Jurkat, Clone E6-1 (cell line): ENCODE results near the gene SRGAP3.

Experiments used
- DNase-seq: peaks from one replicate; pipeline ENCODE4 v3.0.0-alpha.2; 2011; ENCODE audit warnings: low read depth, low spot score
- H3K4me3 ChIP-seq: 2 replicates; pipeline ENCODE4 v1.5.1; 2011; ENCODE audit warnings: mild to moderate bottlenecking, low read length, control low read depth, moderate library complexity

The SRGAP3 gene

DNA sequence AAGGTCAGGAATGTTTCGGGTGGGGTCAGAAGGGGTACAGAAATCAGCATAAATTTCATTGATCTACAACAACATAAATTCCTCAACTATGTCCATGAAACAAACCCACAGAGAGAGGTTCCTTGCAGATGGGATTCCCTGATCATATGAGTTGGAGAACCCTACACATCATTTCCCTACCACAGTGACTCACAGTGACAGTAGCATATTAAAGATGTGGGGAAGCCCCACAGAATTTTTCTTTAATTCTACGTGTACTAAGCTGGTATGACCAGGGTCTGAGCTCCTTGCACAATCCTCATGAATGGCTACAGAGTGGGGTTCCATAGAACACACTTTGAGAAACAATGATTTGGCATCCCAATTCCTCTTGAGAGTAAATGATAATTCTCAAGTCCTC lies 169.3 kb downstream of the SRGAP3 start:
- no peak overlapping the region for H3K4me3 ChIP-seq
- no peak for DNase-seq

DNA sequence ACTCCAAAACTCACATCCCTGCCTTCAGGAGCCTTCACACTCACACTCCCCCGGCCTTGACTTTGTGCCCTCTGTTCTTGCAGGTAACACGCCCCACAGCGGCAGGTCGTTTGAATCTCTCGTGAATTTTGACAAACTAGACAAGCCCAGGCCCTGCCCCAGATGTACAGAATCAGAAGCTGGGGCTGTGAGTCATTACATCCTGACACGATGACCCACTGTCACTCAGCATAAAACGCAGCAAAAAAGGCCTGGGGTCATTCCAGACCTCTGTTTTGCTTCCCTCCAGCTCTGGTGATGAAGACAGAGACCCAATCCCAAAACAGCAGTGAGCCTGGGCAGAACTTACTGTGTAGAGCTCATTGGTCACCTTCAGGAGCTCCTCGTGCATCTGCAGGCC lies 169.8 kb downstream of the SRGAP3 start:
- no peak overlapping the region for H3K4me3 ChIP-seq
- no peak for DNase-seq

DNA sequence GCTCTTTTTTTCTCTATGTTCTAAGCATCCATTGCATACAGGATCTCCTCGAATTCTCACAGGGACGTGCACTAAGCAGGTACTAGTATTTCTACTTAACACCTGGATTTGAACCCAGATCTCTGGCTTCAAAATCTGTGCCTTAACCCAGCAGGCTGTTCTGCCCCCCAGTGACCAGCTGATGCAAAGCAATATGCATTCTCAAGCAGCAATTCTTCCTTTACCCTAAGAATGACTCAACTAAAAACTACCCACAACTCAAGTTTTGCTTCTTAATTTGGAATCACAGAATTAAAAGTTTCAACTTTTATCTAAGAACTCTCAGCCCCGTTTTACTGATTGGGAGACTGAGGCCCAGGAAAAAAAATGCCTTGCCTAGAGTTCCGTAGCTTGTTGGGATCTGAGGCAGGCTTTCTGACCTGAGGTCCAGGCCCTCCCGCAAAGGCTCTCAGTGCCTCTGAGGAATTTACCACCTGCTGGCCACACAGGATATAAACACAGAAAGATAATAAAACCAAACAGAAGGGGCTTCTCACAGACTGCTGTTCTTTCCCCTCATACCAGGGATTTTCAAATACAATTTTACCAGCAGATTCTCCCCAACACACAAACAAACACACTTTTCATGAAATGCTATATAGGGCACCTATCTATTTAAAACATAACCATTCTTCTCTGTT lies 170.7 kb downstream of the SRGAP3 start:
- DNase-seq = no peak
- H3K4me3 ChIP-seq = no peak overlapping the region

DNA sequence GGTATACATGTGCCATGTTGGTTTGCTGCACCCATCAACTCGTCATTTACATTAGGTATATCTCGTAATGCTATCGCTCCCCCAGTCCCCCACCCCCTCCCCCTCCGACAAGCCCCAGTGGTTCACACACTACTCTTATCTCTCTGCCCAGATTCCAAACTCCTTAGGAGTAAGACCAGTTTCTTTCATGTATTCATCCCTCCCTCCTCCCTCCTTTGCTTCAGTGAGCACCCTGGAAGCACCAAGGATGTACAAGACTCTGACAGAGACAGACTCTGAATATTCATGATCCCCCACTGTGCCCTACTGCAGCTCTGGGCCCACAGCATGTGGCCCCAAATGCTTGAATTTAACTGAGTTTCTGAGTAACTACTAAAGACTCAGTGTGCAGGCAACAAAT lies 172.4 kb downstream of the SRGAP3 start:
- no peak for DNase-seq
- H3K4me3 ChIP-seq = no peak overlapping the region

DNA sequence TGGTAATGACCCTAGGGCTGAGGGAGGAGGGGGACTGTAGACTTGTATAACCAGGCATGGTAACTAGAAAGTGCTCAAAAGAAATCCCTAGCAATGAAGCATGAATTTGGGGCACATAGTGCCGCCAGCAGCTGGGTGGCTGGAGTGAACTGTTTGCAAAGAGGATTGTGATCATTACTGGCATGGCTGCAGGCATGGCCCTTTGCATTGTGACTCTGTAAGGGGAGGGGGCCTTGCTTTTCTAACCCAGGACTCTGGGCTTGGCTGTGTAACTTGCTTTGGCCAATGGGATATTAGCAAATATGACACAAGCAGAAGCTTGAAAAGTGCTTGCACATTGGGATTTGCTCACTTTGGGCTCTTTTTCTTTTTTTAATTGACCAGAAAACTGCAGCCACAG lies 173.7 kb downstream of the SRGAP3 start:
- DNase-seq = no peak
- no peak overlapping the region for H3K4me3 ChIP-seq

DNA sequence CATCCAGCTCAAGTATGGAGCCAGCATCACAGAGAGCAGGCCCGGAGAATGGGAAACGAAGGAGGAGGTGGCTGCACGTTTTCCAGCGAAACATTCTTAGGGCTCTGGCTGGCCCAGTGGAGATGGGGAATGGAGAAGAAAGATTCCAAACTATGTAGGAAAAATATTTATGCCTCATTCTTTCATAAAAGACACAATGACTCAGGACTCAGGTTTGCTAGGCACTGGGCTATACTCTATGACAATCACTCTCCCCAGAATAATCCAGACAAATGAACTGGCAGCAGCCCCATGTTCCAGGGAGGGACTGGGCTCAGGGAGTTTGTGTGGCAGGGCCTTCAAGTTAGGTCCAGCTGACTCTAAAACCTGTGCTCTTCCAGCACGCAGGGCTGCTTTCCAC lies 175.4 kb downstream of the SRGAP3 start:
- no peak overlapping the region for H3K4me3 ChIP-seq
- no peak for DNase-seq

DNA sequence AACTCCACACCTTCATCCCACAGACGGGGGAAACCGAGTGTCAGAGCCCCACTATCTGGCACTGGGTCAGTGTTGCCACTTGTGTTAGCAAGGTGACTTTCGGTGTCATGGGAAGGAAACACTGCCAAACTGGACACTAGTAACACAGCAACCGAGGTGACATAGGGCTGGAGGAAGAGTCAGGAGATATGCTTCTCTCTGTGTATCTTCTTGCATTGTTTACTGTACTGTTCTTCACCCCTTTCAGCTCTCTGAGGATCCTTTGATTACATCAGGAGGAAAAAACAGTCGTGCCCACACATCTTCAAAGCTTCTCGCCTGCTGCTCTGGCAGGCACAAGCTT lies 176.8 kb downstream of the SRGAP3 start:
- no peak for DNase-seq
- H3K4me3 ChIP-seq = no peak overlapping the region

DNA sequence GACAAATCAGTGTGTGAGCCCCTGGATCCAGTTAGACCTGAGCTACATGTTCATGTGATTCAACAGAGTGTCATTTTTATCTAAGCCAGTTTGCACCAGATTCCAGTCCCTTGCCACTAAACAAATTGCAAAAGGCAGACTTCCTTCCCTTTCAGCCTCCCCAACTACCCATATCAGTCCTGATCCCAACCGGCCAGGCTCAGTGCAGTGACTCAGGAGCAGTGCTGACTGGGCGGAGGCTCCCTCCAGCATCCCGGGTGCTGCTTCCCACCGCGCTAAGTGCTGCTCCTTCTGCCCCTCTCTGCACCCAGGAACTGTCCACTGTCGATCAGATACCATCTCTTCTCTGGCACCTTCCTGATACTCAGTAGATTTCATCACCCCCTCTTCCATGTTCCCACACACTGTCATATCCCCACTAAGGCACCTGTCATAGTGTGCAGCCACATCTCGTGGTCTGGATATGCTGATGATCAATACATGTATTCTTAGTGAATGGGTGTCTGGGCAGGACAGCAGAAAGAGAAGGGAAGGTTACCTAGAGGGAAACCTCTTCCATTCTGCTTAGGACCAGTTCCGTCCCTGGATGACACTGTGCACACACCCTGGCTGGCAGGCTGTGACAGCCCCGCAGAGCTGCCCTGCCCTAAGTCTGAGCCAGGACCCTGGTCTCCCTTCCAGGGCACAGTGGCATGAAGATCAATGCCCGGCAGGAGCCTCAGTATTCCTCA lies 177.3 kb downstream of the SRGAP3 start:
- no peak overlapping the region for H3K4me3 ChIP-seq
- DNase-seq = no peak

DNA sequence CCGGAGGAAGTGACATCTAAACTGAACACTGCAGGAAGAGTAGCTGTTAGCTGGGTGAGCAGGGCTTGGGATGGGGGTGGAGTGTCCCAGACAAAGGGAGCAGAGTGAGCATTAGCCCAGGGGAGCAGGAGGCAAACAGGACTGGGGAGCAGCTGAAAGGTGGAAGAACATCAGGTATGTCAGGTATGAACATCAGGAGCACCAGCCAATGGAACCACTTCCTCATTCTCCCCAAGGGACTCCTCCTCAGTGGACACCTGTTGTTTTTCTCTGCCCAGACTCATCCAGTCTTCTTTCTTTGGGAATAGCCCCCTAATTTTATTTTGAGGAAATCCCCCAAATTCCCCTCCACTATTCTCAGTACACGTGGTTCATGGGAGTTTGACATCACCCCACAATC lies 178.5 kb downstream of the SRGAP3 start:
- no peak for DNase-seq
- no peak overlapping the region for H3K4me3 ChIP-seq

DNA sequence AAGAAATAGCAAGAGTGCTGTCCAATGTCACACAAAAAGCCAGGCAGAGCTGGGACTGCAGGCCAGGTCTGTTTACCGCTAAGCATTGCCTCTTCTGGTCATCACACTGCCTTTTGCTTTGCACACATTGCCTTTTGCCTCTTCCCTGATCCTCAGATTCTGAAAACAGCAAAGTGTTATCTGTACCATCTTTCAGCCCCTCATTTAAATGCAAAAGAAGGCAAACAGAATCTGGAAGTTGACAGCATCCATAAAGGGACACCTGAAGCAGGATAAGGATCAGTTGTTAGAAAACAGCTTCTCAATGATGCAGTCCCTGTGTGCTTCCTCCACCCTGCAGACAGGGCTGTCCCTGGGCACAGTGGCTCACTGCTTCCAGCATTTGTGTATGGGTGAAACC lies 179.5 kb downstream of the SRGAP3 start:
- DNase-seq = no peak

DNA sequence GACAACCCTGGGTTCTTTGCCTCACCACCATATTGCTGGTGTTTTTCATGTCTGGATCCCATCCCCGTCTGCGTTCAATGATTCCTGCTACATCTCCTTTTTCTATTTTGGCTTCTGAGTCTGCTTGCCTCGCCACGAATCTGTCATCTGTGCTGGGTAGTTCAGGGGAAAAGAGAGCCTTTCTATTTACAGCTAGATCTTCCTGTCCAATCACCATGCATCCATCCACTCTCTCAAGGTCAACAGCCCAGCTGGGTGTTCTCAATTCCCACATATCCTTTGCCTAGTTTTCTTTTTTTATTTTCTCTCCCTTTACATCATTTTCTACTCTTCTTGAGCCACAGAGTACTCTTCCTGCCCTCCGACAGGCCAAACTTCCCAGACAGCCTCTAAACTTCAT lies 181.4 kb downstream of the SRGAP3 start:
- no peak for DNase-seq
- H3K4me3 ChIP-seq = no peak overlapping the region

More for the DNA sequence above, 179.5 kb downstream of the SRGAP3 start:
- H3K4me3 ChIP-seq = no peak overlapping the region

DNA sequence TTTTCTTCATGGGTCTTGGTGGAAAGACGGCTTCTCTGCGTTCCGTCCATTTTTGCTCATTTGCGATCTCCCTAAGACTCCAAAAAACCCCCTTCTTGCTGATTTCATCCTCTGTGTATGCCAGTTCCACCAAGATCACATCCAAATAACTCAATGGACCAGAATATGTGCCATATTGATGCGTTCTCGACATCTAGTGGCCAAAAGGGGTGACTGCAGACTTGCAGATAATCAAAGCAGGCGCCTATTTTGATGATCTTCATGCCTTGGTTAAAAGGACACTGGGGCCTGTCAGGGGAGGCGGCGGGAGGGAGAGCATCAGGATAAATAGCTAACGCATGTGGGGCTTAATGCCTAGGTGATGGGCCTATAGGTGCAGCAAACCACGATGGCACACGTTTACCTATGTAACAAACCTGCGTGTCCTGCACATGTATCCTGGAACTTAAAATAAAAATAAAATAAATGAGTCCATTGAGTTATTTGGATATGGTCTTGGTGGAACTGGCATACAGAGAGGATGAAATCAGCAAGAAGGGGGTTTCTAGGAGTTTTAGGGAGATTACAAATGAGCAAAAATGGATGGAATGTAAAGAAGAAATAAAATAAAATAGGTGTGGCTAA lies 182.0 kb downstream of the SRGAP3 start:
- H3K4me3 ChIP-seq = no peak overlapping the region
- peak; percentile 51 for DNase-seq

DNA sequence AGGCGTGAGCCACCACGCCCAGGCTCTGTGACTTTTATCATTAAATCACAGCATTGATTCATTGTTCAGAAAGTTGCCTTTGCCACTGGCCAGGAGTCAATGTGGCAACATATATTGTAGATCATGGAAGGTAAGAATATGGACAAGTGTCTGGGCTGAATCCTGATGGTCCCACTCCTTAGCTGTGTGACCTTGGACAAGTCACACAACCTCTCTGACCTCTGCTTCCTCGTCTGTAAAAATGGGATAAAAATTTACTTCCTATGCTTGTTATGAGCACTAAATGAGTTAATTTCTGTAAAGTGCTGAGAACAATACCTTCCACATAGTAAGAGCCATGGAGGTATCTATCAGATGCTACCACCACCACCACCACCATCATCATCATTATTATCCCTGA lies 182.7 kb downstream of the SRGAP3 start:
- no peak overlapping the region for H3K4me3 ChIP-seq
- DNase-seq = no peak

DNA sequence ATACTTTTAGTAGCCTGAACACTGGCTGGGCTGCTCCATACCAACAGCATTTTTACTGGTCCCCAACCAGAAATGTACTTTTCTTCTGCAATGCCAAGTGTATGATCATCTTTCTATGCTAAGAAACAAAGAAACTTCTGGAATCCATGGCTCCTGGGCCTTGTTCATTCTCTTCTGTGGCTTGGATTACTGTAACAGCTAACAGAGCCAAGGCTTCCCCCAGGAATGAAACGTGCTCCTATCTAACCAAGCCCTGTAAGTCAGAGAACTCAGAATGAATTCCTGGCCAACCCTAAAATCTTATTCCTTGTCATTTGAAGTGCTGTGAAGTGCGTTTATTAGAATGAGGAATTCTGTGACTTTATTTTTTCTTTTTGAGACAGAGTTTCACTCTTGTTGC lies 183.3 kb downstream of the SRGAP3 start:
- DNase-seq = no peak
- H3K4me3 ChIP-seq = no peak overlapping the region

DNA sequence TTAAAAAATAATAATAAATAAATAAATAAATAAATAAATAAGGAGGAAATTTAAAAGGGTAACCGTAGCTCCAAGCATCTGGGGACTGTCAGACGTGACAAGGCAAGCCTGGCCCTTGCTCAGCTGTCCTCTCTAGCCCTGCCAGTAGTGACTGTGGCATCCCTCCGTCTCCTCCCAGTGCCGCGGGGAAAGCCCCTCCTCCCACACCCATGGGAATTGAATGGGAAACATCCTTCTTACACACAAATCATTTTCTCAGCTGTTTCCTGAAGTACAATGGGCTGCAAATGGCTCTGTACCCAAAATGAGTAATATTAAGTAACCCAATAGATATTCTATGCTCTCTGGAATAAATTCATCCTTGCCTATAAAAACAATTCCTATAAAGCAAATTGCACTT lies 184.6 kb downstream of the SRGAP3 start:
- DNase-seq = no peak
- no peak overlapping the region for H3K4me3 ChIP-seq

DNA sequence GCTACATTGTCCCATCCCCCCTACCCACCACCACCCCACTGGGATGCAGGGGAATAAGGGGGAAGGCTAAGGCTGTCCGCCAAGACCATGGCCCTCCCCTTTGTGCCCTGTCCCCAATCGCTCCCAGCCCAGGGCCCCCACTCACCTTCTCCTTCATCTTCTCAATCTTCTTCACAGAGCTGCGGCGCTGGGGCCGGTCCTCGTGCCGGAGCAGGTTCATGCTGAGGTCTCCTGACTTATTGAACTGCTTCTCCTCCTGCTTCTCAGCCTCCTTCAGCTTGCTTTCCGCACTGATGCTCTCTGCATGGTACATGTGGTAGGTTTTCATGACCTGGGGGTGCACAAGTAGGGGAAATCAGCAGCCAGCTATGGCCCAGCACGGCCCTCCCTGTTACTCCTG lies 185.2 kb downstream of the SRGAP3 start:
- DNase-seq = no peak

DNA sequence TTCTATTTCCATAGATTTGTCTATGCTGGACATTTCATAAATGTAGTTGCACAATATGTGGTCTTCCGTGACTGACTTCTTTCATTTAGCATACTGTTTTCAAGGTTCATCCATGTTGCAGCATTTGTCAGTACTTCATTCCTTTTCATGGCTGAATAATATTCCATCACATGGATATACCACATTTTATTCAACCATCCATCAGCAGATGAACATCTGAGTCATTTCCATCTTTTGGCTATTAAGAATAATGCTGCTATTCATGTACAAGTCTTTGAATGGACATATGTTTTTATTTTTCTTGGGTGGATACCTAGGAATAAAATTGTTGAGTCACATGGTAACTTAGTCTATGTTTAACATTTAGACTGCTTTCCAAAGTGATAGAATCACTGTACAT lies 186.9 kb downstream of the SRGAP3 start:
- DNase-seq = no peak
- H3K4me3 ChIP-seq = no peak overlapping the region

More for the DNA sequence above, 185.2 kb downstream of the SRGAP3 start:
- H3K4me3 ChIP-seq = no peak overlapping the region

DNA sequence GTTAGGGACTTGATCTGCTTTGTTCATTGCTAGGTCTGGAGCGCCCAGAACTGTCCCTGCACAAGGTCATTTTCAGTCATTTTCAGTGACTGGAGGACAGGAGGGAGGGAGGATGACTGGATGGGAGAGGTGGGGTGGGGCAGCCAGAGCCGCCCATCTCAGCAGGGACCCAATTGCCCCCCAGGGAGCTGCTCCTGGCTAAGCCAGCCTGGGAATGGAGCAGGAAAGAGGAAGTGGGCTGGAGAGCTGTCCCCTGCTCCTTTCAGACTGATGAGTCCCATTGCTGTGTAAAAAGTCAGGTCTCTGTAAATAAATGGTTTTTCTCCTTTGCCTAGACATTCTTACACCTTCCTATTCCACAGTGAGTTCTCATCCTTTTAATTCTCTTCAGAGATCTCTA lies 187.8 kb downstream of the SRGAP3 start:
- no peak for DNase-seq
- H3K4me3 ChIP-seq = no peak overlapping the region

DNA sequence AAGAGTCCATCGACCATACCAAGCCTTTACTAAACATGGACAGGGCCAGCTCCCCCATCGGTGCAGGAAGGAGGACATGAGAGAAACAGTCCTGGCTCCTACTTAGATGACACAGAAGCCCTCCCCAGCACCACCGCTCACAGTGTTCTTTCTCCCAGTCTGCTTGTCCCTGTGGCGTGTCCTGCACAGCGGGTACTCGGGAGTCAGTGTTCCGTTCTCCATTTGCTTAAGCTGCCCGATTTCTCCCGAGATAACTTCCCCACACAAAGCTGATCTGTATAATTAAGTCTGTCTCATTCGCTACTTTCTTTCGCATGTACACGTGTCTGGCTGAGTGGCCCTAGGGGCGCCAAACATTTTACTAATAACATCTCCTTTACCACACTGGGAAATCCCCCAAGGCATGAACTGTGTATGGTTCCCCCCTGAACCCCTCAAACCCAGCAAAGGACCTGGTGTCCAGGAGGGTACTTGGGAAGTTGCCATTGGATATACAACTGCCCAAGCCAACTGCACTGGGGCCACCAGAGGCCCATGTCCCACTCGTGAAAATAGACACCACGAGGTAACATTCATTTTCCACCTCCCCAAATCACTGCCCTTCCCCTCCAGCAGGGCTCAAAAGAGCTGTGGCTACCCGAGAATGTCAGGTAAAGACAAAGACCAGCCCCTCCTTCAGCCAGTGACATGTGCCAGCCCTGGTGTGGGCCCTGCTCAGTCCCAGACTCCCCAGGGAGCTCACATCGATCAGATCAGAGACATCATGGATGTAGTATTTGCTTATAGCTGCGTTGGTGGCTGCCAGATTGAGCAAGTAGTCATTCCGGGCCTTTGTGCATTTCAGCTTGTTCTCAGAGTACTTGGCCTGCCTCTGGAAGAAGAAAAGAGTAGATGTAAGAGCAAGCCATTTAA lies 189.7 kb downstream of the SRGAP3 start:
- no peak overlapping the region for H3K4me3 ChIP-seq
- no peak for DNase-seq

DNA sequence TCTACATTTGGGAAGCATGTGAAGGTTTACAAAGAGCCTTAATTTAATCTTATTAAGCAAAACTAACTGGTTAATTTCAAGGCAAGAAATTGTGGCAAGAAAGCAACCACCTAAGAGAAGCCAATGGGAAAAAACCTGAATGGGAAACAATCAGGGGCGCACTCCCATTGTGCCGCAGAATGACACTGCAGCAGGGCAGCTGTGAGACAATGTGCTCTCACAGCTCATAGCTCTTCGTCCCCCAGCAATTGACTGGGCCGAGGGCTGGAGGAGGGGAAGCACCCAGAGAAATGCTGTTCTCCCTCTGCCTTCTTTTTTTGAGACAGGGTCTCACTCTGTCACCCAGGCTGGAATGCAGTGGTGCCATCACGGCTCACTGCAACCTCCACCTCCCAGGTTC lies 192.9 kb downstream of the SRGAP3 start:
- no peak overlapping the region for H3K4me3 ChIP-seq
- DNase-seq = no peak
